ENCODE results near the gene ZC2HC1B.

DNA sequence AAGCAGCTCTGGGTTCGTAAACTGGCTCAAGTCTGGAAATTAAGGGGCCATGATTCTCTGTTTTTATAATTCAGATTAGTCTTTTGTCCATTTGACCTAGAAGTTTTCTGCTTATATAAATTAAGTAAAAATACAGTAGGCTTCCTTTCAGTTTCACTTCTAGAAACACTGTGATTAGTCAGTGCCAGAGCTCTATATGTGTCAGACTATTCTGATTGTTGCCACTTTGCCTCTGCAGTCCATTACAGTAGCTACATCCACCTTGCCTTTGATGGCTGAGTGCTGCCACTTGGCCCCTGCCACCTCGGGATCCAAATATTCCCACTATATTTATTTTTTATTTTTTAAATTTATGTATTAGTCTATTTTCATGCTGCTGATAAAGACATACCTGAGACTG lies 7.9 kb downstream of the ZC2HC1B start:
- TF ChIP-seq GABPA (IDR thresholded peaks at IDR 0.05; ENCODE audit: low read depth) (no peak), POLR2AphosphoS5 (IDR thresholded peaks at IDR 0.05; ENCODE audit: low read depth) (no peak), SPI1 (IDR thresholded peaks at IDR 0.05; ENCODE audit: borderline replicate concordance, low read depth) (no peak)
- TF ChIP-seq, protein P1, sequence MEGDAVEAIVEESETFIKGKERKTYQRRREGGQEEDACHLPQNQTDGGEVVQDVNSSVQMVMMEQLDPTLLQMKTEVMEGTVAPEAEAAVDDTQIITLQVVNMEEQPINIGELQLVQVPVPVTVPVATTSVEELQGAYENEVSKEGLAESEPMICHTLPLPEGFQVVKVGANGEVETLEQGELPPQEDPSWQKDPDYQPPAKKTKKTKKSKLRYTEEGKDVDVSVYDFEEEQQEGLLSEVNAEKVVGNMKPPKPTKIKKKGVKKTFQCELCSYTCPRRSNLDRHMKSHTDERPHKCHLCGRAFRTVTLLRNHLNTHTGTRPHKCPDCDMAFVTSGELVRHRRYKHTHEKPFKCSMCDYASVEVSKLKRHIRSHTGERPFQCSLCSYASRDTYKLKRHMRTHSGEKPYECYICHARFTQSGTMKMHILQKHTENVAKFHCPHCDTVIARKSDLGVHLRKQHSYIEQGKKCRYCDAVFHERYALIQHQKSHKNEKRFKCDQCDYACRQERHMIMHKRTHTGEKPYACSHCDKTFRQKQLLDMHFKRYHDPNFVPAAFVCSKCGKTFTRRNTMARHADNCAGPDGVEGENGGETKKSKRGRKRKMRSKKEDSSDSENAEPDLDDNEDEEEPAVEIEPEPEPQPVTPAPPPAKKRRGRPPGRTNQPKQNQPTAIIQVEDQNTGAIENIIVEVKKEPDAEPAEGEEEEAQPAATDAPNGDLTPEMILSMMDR (IDR thresholded peaks at IDR 0.05; ENCODE audit: insufficient read depth, low read length), result no peak
- TF ChIP-seq, protein P2, sequence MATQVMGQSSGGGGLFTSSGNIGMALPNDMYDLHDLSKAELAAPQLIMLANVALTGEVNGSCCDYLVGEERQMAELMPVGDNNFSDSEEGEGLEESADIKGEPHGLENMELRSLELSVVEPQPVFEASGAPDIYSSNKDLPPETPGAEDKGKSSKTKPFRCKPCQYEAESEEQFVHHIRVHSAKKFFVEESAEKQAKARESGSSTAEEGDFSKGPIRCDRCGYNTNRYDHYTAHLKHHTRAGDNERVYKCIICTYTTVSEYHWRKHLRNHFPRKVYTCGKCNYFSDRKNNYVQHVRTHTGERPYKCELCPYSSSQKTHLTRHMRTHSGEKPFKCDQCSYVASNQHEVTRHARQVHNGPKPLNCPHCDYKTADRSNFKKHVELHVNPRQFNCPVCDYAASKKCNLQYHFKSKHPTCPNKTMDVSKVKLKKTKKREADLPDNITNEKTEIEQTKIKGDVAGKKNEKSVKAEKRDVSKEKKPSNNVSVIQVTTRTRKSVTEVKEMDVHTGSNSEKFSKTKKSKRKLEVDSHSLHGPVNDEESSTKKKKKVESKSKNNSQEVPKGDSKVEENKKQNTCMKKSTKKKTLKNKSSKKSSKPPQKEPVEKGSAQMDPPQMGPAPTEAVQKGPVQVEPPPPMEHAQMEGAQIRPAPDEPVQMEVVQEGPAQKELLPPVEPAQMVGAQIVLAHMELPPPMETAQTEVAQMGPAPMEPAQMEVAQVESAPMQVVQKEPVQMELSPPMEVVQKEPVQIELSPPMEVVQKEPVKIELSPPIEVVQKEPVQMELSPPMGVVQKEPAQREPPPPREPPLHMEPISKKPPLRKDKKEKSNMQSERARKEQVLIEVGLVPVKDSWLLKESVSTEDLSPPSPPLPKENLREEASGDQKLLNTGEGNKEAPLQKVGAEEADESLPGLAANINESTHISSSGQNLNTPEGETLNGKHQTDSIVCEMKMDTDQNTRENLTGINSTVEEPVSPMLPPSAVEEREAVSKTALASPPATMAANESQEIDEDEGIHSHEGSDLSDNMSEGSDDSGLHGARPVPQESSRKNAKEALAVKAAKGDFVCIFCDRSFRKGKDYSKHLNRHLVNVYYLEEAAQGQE (IDR thresholded peaks at IDR 0.05; ENCODE audit: insufficient replicate concordance, low read depth), result no peak
